Omental fat pad (tissue), 4 donors: ENCODE measurements around the gene RARRES2. TPM values are rescaled to one million over a fixed set of nuclear protein-coding genes. Genes with fewer than 3 reads are reported as not detected.

Source experiments
- ATAC-seq: fragments of 150-250 bp; one replicate; pipeline ENCODE4 v1.9.1; 2016; ENCODE audit warnings: mild to moderate bottlenecking, moderate library complexity; ENCODE audit not compliant: low FRiP score
- DNase-seq: peaks from one replicate; pipeline ENCODE4 v3.0.0-alpha.2; 2019; ENCODE audit warnings: low spot score
- CTCF ChIP-seq, 3 donors: fragments of 450-650 bp; IDR thresholded peaks; one replicate each; pipeline ENCODE4 v1.5.1; 2016 to 2017; ENCODE audit warnings: antibody characterized with exemption in 3 of 3, mild to moderate bottlenecking in 3 of 3, moderate library complexity in 2 of 3
- total RNA-seq, 4 donors: library from RNA; depleted of rRNA; stranded (reverse); fragments of >200 nt; gene quantifications; one replicate each; pipeline ENCODE4 v1.1.0, GENCODE V29; 2016

Gene RARRES2
- total RNA-seq, 4 donors from 2014 or later, result 93.9 to 433 (median 218) TPM

- no peak for TF ChIP-seq CTCF (IDR thresholded peaks at IDR 0.05)
- no peak for DNase-seq
- ATAC-seq, result no peak
Observed at GRCh38 chr7:150376560-150376959, 35.1 kb upstream of the RARRES2 start.

- no peak for DNase-seq
- TF ChIP-seq CTCF (IDR thresholded peaks at IDR 0.05), result no peak
- no peak for ATAC-seq
Observed at GRCh38 chr7:150375662-150376521, 34.5 kb upstream of the RARRES2 start.

DNA sequence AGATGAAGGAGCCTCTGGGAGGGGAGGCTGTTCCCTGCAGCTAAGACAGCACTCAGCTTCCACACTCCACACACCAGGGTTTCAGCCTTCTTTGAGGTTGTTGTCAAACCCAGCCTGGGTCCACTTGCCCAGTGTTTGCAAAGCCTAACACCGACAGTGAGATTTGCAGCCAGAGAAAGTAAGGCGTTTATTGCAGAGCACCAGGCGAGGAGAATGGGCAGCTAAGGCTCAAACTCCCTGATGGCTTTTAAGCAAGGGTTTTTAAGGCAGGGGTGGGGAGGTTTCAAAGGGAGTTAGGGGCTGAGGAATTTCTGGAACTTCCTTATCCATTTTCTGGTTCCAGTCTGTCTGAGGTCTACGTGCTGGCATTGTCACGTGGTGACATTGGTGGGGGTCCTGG lies 33.0 kb upstream of the RARRES2 start:
- TF ChIP-seq CTCF (IDR thresholded peaks at IDR 0.05), result no peak

DNA sequence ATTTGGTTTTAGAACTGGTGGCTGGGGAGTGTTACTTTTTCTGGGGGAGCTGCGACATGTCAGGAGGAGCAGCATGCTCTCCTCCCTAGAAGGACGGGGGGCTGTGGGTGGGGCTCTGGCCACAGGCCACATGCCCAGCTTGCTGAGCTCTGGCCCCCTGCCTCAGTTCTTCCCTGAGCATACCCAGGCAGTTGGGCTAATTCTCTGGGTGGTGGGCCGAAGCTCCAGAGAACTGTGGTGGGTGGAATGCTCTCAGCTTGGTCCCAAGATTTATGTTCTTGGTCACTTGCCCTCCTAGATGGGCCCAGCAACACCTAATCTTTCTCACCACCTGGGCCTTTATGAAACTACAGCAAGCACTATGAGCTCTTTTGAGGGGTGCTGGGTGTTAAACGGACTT lies 32.6 kb upstream of the RARRES2 start:
- ATAC-seq (no peak), DNase-seq (no peak)
- TF ChIP-seq CTCF (IDR thresholded peaks at IDR 0.05), result no peak

More for the DNA sequence above, 33.0 kb upstream of the RARRES2 start:
- ATAC-seq (no peak), DNase-seq (no peak)

- no peak for ATAC-seq
- DNase-seq, result no peak
Observed at GRCh38 chr7:150373049-150373801, 31.8 kb upstream of the RARRES2 start.

More at GRCh38 chr7:150373049-150373801, 31.8 kb upstream of the RARRES2 start:
- TF ChIP-seq CTCF (IDR thresholded peaks at IDR 0.05), result no peak
